PFSK-1 (cell line): ENCODE measurements around the gene TNRC6C.

Experiments
- POLR2AphosphoS5 ChIP-seq: IDR thresholded peaks from 2 replicates; pipeline ENCODE4 v1.6.1; 2012; ENCODE audit warnings: low read depth, mild to moderate bottlenecking, control low read depth, low read length, moderate library complexity
- SIN3A ChIP-seq: IDR thresholded peaks from 2 replicates; pipeline ENCODE4 v1.6.1; 2012; ENCODE audit warnings: mild to moderate bottlenecking, low read length, moderate library complexity, borderline replicate concordance; ENCODE audit not compliant: insufficient read depth
- TAF1 ChIP-seq: IDR thresholded peaks from 2 replicates; pipeline ENCODE4 v1.6.1; 2012; ENCODE audit warnings: low read length, control low read depth, borderline replicate concordance; ENCODE audit not compliant: insufficient read depth
- TF ChIP-seq, protein P1 (sequence below), 2 experiments: IDR thresholded peaks; 2 replicates each; pipeline versions ENCODE4 v1.6.1 to v1.8.0; 2011 to 2012; ENCODE audit warnings: low read depth in 2 of 2, low read length in 2 of 2, control low read depth in 1 of 2, inconsistent platforms in 1 of 2, mild to moderate bottlenecking in 1 of 2, moderate library complexity in 1 of 2; ENCODE audit not compliant: insufficient read depth in 1 of 2

DNA sequence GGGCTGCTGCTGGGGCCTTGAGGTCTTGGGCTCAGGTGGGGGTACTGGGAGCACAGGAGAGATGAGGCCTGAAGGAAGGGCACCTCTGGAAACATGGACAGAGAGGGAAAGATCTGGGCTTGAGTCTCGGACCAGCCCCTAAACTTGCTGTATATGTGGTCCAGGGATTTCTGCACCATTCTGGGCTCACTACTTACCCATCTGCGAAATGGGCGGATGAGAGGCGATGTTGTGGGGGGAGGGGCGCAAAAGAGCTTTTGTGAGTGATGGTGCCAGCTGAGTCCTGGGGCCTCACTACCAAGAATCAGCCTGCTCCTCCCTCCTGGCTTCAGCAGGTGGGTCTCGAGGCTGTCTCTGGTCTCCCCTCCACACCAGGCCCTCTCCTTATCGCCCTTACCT lies 188.0 kb downstream of the TNRC6C start:
- TF ChIP-seq POLR2AphosphoS5 (no peak), SIN3A (no peak), TAF1 (no peak)
- TF ChIP-seq, protein P1, sequence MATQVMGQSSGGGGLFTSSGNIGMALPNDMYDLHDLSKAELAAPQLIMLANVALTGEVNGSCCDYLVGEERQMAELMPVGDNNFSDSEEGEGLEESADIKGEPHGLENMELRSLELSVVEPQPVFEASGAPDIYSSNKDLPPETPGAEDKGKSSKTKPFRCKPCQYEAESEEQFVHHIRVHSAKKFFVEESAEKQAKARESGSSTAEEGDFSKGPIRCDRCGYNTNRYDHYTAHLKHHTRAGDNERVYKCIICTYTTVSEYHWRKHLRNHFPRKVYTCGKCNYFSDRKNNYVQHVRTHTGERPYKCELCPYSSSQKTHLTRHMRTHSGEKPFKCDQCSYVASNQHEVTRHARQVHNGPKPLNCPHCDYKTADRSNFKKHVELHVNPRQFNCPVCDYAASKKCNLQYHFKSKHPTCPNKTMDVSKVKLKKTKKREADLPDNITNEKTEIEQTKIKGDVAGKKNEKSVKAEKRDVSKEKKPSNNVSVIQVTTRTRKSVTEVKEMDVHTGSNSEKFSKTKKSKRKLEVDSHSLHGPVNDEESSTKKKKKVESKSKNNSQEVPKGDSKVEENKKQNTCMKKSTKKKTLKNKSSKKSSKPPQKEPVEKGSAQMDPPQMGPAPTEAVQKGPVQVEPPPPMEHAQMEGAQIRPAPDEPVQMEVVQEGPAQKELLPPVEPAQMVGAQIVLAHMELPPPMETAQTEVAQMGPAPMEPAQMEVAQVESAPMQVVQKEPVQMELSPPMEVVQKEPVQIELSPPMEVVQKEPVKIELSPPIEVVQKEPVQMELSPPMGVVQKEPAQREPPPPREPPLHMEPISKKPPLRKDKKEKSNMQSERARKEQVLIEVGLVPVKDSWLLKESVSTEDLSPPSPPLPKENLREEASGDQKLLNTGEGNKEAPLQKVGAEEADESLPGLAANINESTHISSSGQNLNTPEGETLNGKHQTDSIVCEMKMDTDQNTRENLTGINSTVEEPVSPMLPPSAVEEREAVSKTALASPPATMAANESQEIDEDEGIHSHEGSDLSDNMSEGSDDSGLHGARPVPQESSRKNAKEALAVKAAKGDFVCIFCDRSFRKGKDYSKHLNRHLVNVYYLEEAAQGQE (IDR thresholded peaks at IDR 0.05; ENCODE audit: insufficient read depth in 1 of 2, low read depth in 2 of 2, low read length in 2 of 2): no peak
